Activated naive CD8-positive, alpha-beta T cell treated with anti-CD3 and anti-CD28 coated beads, Interleukin-2, amount 10 ng/mL, durations not matched to agents 7 days and 5 days (primary cell): ENCODE data around the gene HAUS6. TPM values are rescaled to one million over a fixed set of nuclear protein-coding genes. Genes with fewer than 3 reads are reported as not detected.

Experiments
- ATAC-seq: fragments of 150-1000 bp; cut with Tn5 transposase; one replicate; pipeline ENCODE4 v1.10.0; 2021; ENCODE audit warnings: low read depth, moderate library complexity
- POLR2A ChIA-PET: fragments of 350-600 bp; sonication (Branson Sonifier 250); formaldehyde crosslinking; loops from one replicate; lab custom pipeline; 2021; ENCODE audit warnings: antibody characterized with exemption; lab: Charles Lee
- DNase-seq: peaks from one replicate; pipeline ENCODE4 v3.0.0; 2021
- H3K27ac Mint-ChIP-seq: one replicate; pipeline ENCODE4 v1.8.0; 2022; ENCODE audit warnings: mild to moderate bottlenecking, mixed read lengths
- H3K27me3 Mint-ChIP-seq: one replicate; pipeline ENCODE4 v1.8.0; 2022; ENCODE audit warnings: mild to moderate bottlenecking, moderate library complexity, mixed read lengths
- H3K36me3 Mint-ChIP-seq: one replicate; pipeline ENCODE4 v1.8.0; 2021; ENCODE audit warnings: mild to moderate bottlenecking, mixed read lengths
- H3K4me1 Mint-ChIP-seq: one replicate; pipeline ENCODE4 v1.8.0; 2021; ENCODE audit warnings: mixed read lengths
- H3K4me3 Mint-ChIP-seq: one replicate; pipeline ENCODE4 v1.8.0; 2022; ENCODE audit warnings: mild to moderate bottlenecking, moderate library complexity, mixed read lengths
- H3K9me3 Mint-ChIP-seq: one replicate; pipeline ENCODE4 v1.8.0; 2021; ENCODE audit warnings: mixed read lengths
- total RNA-seq, 2 experiments: library from RNA; stranded (reverse); gene quantifications; one replicate each; pipeline ENCODE4 v1.2.3, GENCODE V29; 2021

Gene HAUS6
- total RNA-seq, 2 experiments from 2014 or later: 23.9 to 27.6 TPM

- no peaks in the 10 kb centered on the region for H3K9me3 Mint-ChIP-seq
- H3K36me3 Mint-ChIP-seq: no peaks in the 10 kb centered on the region
- ATAC-seq (no peak), DNase-seq (no peak)
- no peak overlapping the region for H3K4me3 Mint-ChIP-seq
- H3K4me1 Mint-ChIP-seq: no peaks in the 10 kb centered on the region
- H3K27me3 Mint-ChIP-seq: no peaks in the 10 kb centered on the region
- no peak overlapping the region for H3K27ac Mint-ChIP-seq
- POLR2A ChIA-PET: no interaction called here
These were observed 93.2 kb downstream of the HAUS6 start for GRCh38 chr9:19009391-19009965.

Other genes with a start within 250 kb of the HAUS6 start
- under 1 TPM; 0.42 to 0.43 TPM for gene SAXO1, start 69.7 kb downstream of the HAUS6 start, total RNA-seq
- 10 to 100 TPM; 49.4 to 51.8 TPM for gene RRAGA, start 53.5 kb downstream of the HAUS6 start, total RNA-seq
- 10 to 100 TPM; 51.3 to 55.1 TPM for gene PLIN2, start 24.6 kb upstream of the HAUS6 start, total RNA-seq
- 10 to 100 TPM; 44.4 to 49.5 TPM for gene DENND4C, start 127.8 kb upstream of the HAUS6 start, total RNA-seq